Vagina (tissue), 2 donors: ENCODE measurements around the gene HOXA1. TPM values are rescaled to one million over a fixed set of nuclear protein-coding genes. Genes with fewer than 3 reads are reported as not detected.

ENCODE experiments used
- DNase-seq, 2 donors: peaks; one replicate each; pipeline ENCODE4 v3.0.0-alpha.2; 2017; ENCODE audit errors: extremely low spot score in 2 of 2
- H3K27ac ChIP-seq: fragments of 200-600 bp; sonication (generic); one replicate; pipeline ENCODE4 v1.5.1; 2019
- H3K27me3 ChIP-seq: fragments of 200-600 bp; sonication (generic); one replicate; pipeline ENCODE4 v1.5.1; 2019
- H3K36me3 ChIP-seq, 2 donors: fragments of 200-600 bp; sonication (generic); one replicate each; pipeline ENCODE4 v1.5.1; 2017 to 2019
- H3K4me1 ChIP-seq: fragments of 200-600 bp; sonication (generic); one replicate; pipeline ENCODE4 v1.5.1; 2019
- H3K4me3 ChIP-seq, 2 donors: fragments of 200-600 bp; sonication (generic); 1 replicate in 1 of 2; 2 replicates in 1 of 2; pipeline ENCODE4 v1.5.1; 2016 to 2019
- H3K9me3 ChIP-seq: fragments of 200-600 bp; sonication (generic); one replicate; pipeline ENCODE4 v1.5.1; 2019
- POLR2A ChIP-seq, 2 donors: fragments of 450-650 bp; IDR thresholded peaks; one replicate each; pipeline ENCODE4 v1.6.1; 2017; ENCODE audit warnings: antibody characterized with exemption in 2 of 2, mild to moderate bottlenecking in 2 of 2, moderate library complexity in 2 of 2
- POLR2AphosphoS5 ChIP-seq, 2 donors: sonication (generic); formaldehyde crosslinking; IDR thresholded peaks; one replicate each; pipeline ENCODE4 v1.9.0; 2017; ENCODE audit warnings: antibody characterized with exemption in 2 of 2, mild to moderate bottlenecking in 2 of 2, low read depth in 1 of 2; ENCODE audit not compliant: insufficient read depth in 1 of 2
- intact Hi-C: fragments of 100-400 bp; cut with DNase I; formaldehyde crosslinking; loops from one replicate; pipeline ENCODE4 v1.15.1; 2023
- total RNA-seq: library from RNA; depleted of rRNA; stranded (reverse); fragments of >200 nt; gene quantifications from one replicate; pipeline ENCODE4 v1.2.3, GENCODE V29; 2016
- TF ChIP-seq, protein P1 (sequence below), 3 experiments: fragments of 450-650 bp in 2 of 3; fragments of 200-600 bp in 1 of 3; sonication (generic) in 1 of 3; IDR thresholded peaks; one replicate each; pipeline ENCODE4 v1.5.1; 2017 to 2019; ENCODE audit warnings: antibody characterized with exemption in 3 of 3, mild to moderate bottlenecking in 2 of 3, moderate library complexity in 2 of 3

The HOXA1 gene
- total RNA-seq, 1 donor from 2014 or later: 0.74 TPM

DNA sequence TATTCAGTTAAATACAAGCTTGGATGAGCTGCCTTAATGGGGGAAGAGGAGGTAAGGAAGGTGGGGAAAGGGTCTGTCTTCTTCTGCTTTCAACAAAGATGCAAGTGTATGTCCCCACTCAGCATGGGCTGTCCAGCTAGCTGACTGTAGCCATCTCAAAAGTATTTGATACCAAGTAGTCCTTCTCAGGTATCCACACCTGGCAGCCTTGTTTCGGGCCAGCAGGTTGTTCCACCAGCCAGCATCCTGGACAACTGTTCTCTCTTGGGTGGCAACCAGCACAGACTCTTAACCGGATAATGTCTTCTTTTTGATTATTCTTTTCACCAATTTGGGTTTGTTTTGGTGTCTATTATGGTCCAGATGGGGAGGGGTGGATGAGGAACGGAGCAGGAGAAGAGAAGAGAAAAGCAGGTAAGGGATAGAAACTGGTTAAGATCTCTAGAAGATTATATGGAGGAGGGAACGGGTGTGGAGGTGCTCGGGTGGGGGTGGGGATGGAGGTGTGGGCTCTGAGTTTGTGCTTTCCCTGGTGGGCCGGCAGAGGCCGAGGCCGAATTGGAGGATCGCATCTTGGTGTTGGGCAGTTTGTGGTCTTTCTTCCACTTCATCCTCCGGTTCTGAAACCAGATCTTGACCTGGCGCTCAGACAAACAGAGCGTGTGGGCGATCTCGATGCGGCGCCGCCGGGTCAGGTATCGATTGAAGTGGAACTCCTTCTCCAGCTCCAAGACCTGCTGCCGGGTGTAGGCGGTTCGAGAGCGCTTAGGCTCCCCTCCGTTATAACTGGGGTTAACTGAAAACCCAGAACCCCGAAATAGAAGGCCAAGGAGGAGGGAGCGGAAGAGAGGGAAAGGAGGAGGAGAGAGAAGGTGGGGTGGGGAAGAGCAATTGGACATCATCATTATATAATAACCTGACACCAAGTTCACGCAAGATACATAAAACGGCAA, 33.3 kb upstream of the HOXA1 start:
- H3K36me3 ChIP-seq: no peaks in the 10 kb centered on the region
- peaks cover 16% of the 10 kb centered on the region for H3K4me1 ChIP-seq
- no peak for DNase-seq
- no peaks in the 10 kb centered on the region for H3K9me3 ChIP-seq
- no peaks in the 10 kb centered on the region for H3K27me3 ChIP-seq
- TF ChIP-seq POLR2AphosphoS5 (IDR thresholded peaks at IDR 0.05; ENCODE audit: insufficient read depth in 1 of 2, low read depth in 1 of 2) (no peak), POLR2A (IDR thresholded peaks at IDR 0.05) (no peak)
- TF ChIP-seq, protein P1, sequence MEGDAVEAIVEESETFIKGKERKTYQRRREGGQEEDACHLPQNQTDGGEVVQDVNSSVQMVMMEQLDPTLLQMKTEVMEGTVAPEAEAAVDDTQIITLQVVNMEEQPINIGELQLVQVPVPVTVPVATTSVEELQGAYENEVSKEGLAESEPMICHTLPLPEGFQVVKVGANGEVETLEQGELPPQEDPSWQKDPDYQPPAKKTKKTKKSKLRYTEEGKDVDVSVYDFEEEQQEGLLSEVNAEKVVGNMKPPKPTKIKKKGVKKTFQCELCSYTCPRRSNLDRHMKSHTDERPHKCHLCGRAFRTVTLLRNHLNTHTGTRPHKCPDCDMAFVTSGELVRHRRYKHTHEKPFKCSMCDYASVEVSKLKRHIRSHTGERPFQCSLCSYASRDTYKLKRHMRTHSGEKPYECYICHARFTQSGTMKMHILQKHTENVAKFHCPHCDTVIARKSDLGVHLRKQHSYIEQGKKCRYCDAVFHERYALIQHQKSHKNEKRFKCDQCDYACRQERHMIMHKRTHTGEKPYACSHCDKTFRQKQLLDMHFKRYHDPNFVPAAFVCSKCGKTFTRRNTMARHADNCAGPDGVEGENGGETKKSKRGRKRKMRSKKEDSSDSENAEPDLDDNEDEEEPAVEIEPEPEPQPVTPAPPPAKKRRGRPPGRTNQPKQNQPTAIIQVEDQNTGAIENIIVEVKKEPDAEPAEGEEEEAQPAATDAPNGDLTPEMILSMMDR (IDR thresholded peaks at IDR 0.05): no peak
- intact Hi-C loops: no loop called here
- no peak overlapping the region for H3K27ac ChIP-seq
- no peak overlapping the region for H3K4me3 ChIP-seq

DNA sequence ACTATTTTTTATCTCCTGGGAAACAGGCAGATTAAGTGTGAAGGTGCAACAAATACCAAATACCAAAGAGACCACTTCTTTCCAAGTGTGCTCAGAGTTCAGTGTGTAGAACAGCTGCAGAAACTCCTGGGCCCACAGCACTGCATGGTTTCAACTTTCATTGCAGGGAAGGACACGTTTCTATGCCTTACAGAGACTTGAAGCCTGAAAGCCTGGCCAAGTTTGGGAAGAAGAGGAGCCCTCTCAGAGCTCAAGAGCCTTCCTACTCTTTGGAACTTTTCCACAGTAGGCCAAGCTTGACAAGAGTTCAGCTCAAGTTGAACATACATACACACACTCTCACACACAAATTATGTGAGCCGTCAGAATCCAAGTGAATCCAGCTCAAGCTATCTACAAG, 32.2 kb upstream of the HOXA1 start:
- TF ChIP-seq POLR2A (IDR thresholded peaks at IDR 0.05): no peak
- no peak for TF ChIP-seq POLR2AphosphoS5 (IDR thresholded peaks at IDR 0.05; ENCODE audit: insufficient read depth in 1 of 2, low read depth in 1 of 2)
- TF ChIP-seq, protein P1 (IDR thresholded peaks at IDR 0.05): no peak
- H3K36me3 ChIP-seq: no peaks in the 10 kb centered on the region
- H3K27ac ChIP-seq: no peak overlapping the region
- DNase-seq: no peak
- H3K4me3 ChIP-seq: no peak overlapping the region
- H3K4me1 ChIP-seq: peaks cover 16% of the 10 kb centered on the region
- H3K9me3 ChIP-seq: no peaks in the 10 kb centered on the region
- intact Hi-C loops: no loop called here
- H3K27me3 ChIP-seq: no peaks in the 10 kb centered on the region

GRCh38 chr7:27126596-27127327, 31.0 kb upstream of the HOXA1 start:
- no peak for DNase-seq
- no peak overlapping the region for H3K27ac ChIP-seq
- intact Hi-C loops: no loop called here
- H3K4me1 ChIP-seq: peaks cover 16% of the 10 kb centered on the region
- no peaks in the 10 kb centered on the region for H3K36me3 ChIP-seq
- no peaks in the 10 kb centered on the region for H3K27me3 ChIP-seq
- H3K9me3 ChIP-seq: no peaks in the 10 kb centered on the region
- TF ChIP-seq, protein P1 (IDR thresholded peaks at IDR 0.05): no peak
- TF ChIP-seq POLR2AphosphoS5 (IDR thresholded peaks at IDR 0.05; ENCODE audit: insufficient read depth in 1 of 2, low read depth in 1 of 2) (no peak), POLR2A (IDR thresholded peaks at IDR 0.05) (no peak)
- no peak overlapping the region for H3K4me3 ChIP-seq

- TF ChIP-seq POLR2A (IDR thresholded peaks at IDR 0.05) (no peak), POLR2AphosphoS5 (IDR thresholded peaks at IDR 0.05; ENCODE audit: insufficient read depth in 1 of 2, low read depth in 1 of 2) (no peak)
- TF ChIP-seq, protein P1 (IDR thresholded peaks at IDR 0.05): no peak
- no peak for DNase-seq
- no peak overlapping the region for H3K4me3 ChIP-seq
- peaks cover 12% of the 10 kb centered on the region for H3K4me1 ChIP-seq
- H3K36me3 ChIP-seq: no peaks in the 10 kb centered on the region
- no peak overlapping the region for H3K27ac ChIP-seq
- H3K9me3 ChIP-seq: no peaks in the 10 kb centered on the region
- H3K27me3 ChIP-seq: no peaks in the 10 kb centered on the region
- intact Hi-C loops: no loop called here
Observed at GRCh38 chr7:27125986-27126394, 30.2 kb upstream of the HOXA1 start.
